GM12865 (cell line): ENCODE results near the gene TTLL9.

ENCODE experiments used
- DNase-seq: peaks from one replicate; pipeline ENCODE4 v3.0.0; 2010; ENCODE audit warnings: low read depth
- H3K4me3 ChIP-seq: 2 replicates; pipeline ENCODE4 v1.5.1; 2011; ENCODE audit warnings: mild to moderate bottlenecking, low read depth, low read length, control low read depth
- CTCF ChIP-seq: IDR thresholded peaks from 2 replicates; pipeline ENCODE4 v1.5.1; 2011; ENCODE audit warnings: low read length, control low read depth, low read depth, inconsistent platforms; ENCODE audit not compliant: insufficient read depth; ENCODE audit errors: missing control alignments

Gene TTLL9

GRCh38 chr20:31851240-31851955 is 19.0 kb upstream of the TTLL9 start:
- TF ChIP-seq CTCF = no peak
- no peak for DNase-seq
- no peak overlapping the region for H3K4me3 ChIP-seq

GRCh38 chr20:31853481-31853880 is 17.0 kb upstream of the TTLL9 start:
- DNase-seq = no peak
- no peak overlapping the region for H3K4me3 ChIP-seq
- no peak for TF ChIP-seq CTCF

- TF ChIP-seq CTCF = no peak
- no peak for DNase-seq
- H3K4me3 ChIP-seq = no peak overlapping the region
Observed at GRCh38 chr20:31856516-31856915, 13.9 kb upstream of the TTLL9 start.

GRCh38 chr20:31857861-31858759 is 12.3 kb upstream of the TTLL9 start:
- peak; percentile 70 for DNase-seq
- H3K4me3 ChIP-seq = no peak overlapping the region
- TF ChIP-seq CTCF = no peak

- H3K4me3 ChIP-seq = no peak overlapping the region
- TF ChIP-seq CTCF = no peak
- DNase-seq = no peak
Observed at GRCh38 chr20:31858760-31859083, 11.7 kb upstream of the TTLL9 start.

- TF ChIP-seq CTCF = no peak
- no peak overlapping the region for H3K4me3 ChIP-seq
- DNase-seq = no peak
Observed at GRCh38 chr20:31859266-31859997, 11.0 kb upstream of the TTLL9 start.
